H1 (cell line): Measurements from ENCODE around the gene SEC16A. TPM values are rescaled to one million over a fixed set of nuclear protein-coding genes. Genes with fewer than 3 reads are reported as not detected.

Source experiments
- CEBPB ChIP-seq: IDR thresholded peaks from 2 replicates; pipeline ENCODE4 v1.6.1; 2012; ENCODE audit warnings: low read depth, low read length
- CREB1 ChIP-seq: IDR thresholded peaks from 2 replicates; pipeline ENCODE4 v1.6.1; 2012; ENCODE audit warnings: inconsistent platforms
- EGR1 ChIP-seq: IDR thresholded peaks from 2 replicates; pipeline ENCODE4 v1.6.1; 2011; ENCODE audit warnings: low read depth, low read length, borderline replicate concordance
- HDAC6 ChIP-seq: IDR thresholded peaks from one replicate; pipeline ENCODE4 v1.7.1; 2012; ENCODE audit warnings: low read depth, mild to moderate bottlenecking, inconsistent platforms, low read length, moderate library complexity
- KDM1A ChIP-seq: fragments of 200-600, 300-600 bp; sonication (generic); IDR thresholded peaks from 2 replicates; pipeline ENCODE4 v1.7.1; 2016; ENCODE audit warnings: mild to moderate bottlenecking, low read length, borderline replicate concordance
- POU5F1 ChIP-seq: IDR thresholded peaks from 2 replicates; pipeline ENCODE4 v1.6.1; 2011; ENCODE audit warnings: low read depth, mild to moderate bottlenecking, low read length, moderate library complexity
- RXRA ChIP-seq: IDR thresholded peaks from 2 replicates; pipeline ENCODE4 v1.6.1; 2011; ENCODE audit warnings: low read depth, mild to moderate bottlenecking, low read length, moderate library complexity; ENCODE audit not compliant: insufficient read depth
- SP4 ChIP-seq: IDR thresholded peaks from 2 replicates; pipeline ENCODE4 v1.6.1; 2012; ENCODE audit warnings: low read length, inconsistent platforms
- TAF7 ChIP-seq: optimal IDR thresholded peaks from 2 replicates; pipeline ENCODE3; 2011; ENCODE audit warnings: low read depth, mild to moderate bottlenecking, inconsistent platforms, low read length, moderate library complexity, borderline replicate concordance
- TEAD4 ChIP-seq: IDR thresholded peaks from 2 replicates; pipeline ENCODE4 v1.6.1; 2012; ENCODE audit warnings: low read depth, low read length, inconsistent platforms, mixed read lengths
- polyA plus RNA-seq, 7 experiments: library from polyadenylated mRNA; depleted of rRNA in 3 of 7; stranded (reverse) in 5 of 7; unstranded in 2 of 7; fragments of >200 nt in 5 of 7; fragments of 200-250 nt in 2 of 7; gene quantifications; 1 replicate in 5 of 7; 2 replicates in 1 of 7; 4 replicates in 1 of 7; pipeline versions ENCODE4 v1.2.1 to v1.2.3, GENCODE V29; 2011 to 2013; ENCODE audit warnings: missing spikeins in 2 of 7, mixed read lengths in 2 of 7
- total RNA-seq: library from RNA; stranded (reverse); fragmentation: NEBNext Ultra II Directional; extraction: Animal tissue kit (Norgen Biotek cat#: 25700); gene quantifications from 2 replicates; pipeline ENCODE4 v1.2.1, GENCODE V29; 2021
- TF ChIP-seq, protein P1 (sequence below): IDR thresholded peaks from 2 replicates; pipeline ENCODE4 v1.6.1; 2011; ENCODE audit warnings: low read depth, mild to moderate bottlenecking, low read length; ENCODE audit not compliant: insufficient read depth
- TF ChIP-seq, protein P2 (sequence below), 3 experiments: IDR thresholded peaks; 1 replicate in 2 of 3; 2 replicates in 1 of 3; pipeline versions ENCODE4 v1.5.1 to v1.6.1; 2011; ENCODE audit warnings: low read length in 3 of 3, mild to moderate bottlenecking in 3 of 3, inconsistent platforms in 2 of 3, low read depth in 1 of 3, moderate library complexity in 1 of 3; ENCODE audit not compliant: insufficient read depth in 1 of 3; ENCODE audit errors: control extremely low read depth in 1 of 3

The SEC16A gene
- total and polyA plus RNA-seq, 2 of the 8 experiments (the other 6 are each of a cell fraction or from before 2014, with no cell fraction given), result 21.6 to 49.0 TPM

DNA sequence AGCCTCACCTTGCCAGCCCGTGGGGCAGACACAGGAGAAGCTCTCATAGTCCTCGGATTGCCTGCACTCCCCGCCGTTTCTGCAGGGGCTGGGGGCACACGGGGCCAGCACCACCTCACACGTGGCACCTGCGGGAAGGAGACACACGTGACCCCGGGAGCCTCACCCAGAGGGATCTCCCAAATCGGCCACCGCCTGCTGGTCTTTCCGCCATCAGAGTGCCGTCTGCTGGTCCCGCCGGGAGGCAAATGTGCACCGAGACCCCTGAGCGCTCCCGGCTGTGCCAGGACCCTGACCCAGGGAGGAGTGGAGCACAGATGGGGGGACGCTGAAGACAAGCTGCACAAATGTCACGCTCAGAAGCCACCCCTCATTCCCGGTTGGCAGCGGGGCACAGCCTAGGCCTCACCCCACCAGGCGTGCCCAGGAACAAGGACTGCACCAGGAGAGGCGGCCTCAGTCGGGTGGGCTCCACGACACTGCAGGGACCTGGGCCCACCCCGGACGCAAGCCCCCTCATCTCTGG lies 28.4 kb upstream of the SEC16A start (continued):
- TF ChIP-seq TAF7 (no peak), EGR1 (no peak), SP4 (no peak), CREB1 (no peak), RXRA (no peak), POU5F1 (no peak), HDAC6 (no peak), KDM1A (no peak), CEBPB (no peak), TEAD4 (no peak)
- TF ChIP-seq, protein P1, sequence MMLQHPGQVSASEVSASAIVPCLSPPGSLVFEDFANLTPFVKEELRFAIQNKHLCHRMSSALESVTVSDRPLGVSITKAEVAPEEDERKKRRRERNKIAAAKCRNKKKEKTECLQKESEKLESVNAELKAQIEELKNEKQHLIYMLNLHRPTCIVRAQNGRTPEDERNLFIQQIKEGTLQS, result no peak
- TF ChIP-seq, protein P2, sequence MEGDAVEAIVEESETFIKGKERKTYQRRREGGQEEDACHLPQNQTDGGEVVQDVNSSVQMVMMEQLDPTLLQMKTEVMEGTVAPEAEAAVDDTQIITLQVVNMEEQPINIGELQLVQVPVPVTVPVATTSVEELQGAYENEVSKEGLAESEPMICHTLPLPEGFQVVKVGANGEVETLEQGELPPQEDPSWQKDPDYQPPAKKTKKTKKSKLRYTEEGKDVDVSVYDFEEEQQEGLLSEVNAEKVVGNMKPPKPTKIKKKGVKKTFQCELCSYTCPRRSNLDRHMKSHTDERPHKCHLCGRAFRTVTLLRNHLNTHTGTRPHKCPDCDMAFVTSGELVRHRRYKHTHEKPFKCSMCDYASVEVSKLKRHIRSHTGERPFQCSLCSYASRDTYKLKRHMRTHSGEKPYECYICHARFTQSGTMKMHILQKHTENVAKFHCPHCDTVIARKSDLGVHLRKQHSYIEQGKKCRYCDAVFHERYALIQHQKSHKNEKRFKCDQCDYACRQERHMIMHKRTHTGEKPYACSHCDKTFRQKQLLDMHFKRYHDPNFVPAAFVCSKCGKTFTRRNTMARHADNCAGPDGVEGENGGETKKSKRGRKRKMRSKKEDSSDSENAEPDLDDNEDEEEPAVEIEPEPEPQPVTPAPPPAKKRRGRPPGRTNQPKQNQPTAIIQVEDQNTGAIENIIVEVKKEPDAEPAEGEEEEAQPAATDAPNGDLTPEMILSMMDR (IDR thresholded peaks at IDR 0.05; ENCODE audit: control extremely low read depth in 1 of 3, insufficient read depth in 1 of 3, low read depth in 1 of 3, low read length in 3 of 3), result no peak
